PC-3 (cell line): ENCODE results near the gene FAM168B. TPM values are rescaled to one million over a fixed set of nuclear protein-coding genes. Genes with fewer than 3 reads are reported as not detected.

Experiments
- ATAC-seq: fragments of 200-7000 bp; cut with Tn5 transposase; 2 replicates; pipeline ENCODE4 v1.9.1; 2020; ENCODE audit warnings: mild to moderate bottlenecking, moderate library complexity
- BruUV-seq: library from RNA; stranded (reverse); fragments of 400-500 nt; replicated peaks from 2 replicates; lab custom pipeline; 2021; lab: Mats Ljungman, UMichigan
- CTCF ChIA-PET: fragments of 300-600 bp; sonication (Branson Sonifier 250); formaldehyde crosslinking; loops from one replicate; lab custom pipeline; 2022; ENCODE audit warnings: antibody characterized with exemption; lab: Charles Lee
- POLR2A ChIA-PET: fragments of 300-600 bp; sonication (Branson Sonifier 250); formaldehyde crosslinking; loops from one replicate; lab custom pipeline; 2022; ENCODE audit warnings: antibody characterized with exemption; ENCODE audit not compliant: unreplicated experiment; lab: Charles Lee
- DNase-seq: peaks from one replicate; pipeline ENCODE4 v3.0.0-alpha.2; 2015
- H2AFZ ChIP-seq: fragments of 300-600 bp; sonication (generic); 2 replicates; pipeline ENCODE4 v1.6.0; 2016; ENCODE audit warnings: antibody characterized with exemption, low read length
- H3F3A ChIP-seq: fragments of 300-600 bp; sonication (generic); one replicate; pipeline ENCODE4 v1.6.0; 2017; ENCODE audit warnings: antibody characterized with exemption, low read length, control low read depth, mild to moderate bottlenecking; ENCODE audit not compliant: unreplicated experiment
- H3K27ac ChIP-seq: fragments of 300-600 bp; sonication (generic); 2 replicates; pipeline ENCODE4 v1.5.1; 2016; ENCODE audit warnings: mild to moderate bottlenecking, low read length
- H3K27me3 ChIP-seq: fragments of 300-600 bp; sonication (generic); 2 replicates; pipeline ENCODE4 v1.6.1; 2016; ENCODE audit warnings: low read length, mixed read lengths
- H3K36me3 ChIP-seq: fragments of 300-600 bp; sonication (generic); 2 replicates; pipeline ENCODE4 v1.6.1; 2016; ENCODE audit warnings: low read depth, mixed run types, low read length, mixed read lengths
- H3K4me1 ChIP-seq: fragments of 300-600 bp; sonication (generic); 2 replicates; pipeline ENCODE4 v1.5.1; 2016; ENCODE audit warnings: low read length; ENCODE audit not compliant: insufficient read depth
- H3K4me2 ChIP-seq: fragments of 300-600 bp; sonication (generic); 2 replicates; pipeline ENCODE4 v1.6.0; 2016; ENCODE audit warnings: low read length
- H3K4me3 ChIP-seq: fragments of 300-600 bp; sonication (generic); 2 replicates; pipeline ENCODE4 v1.5.1; 2016; ENCODE audit warnings: mild to moderate bottlenecking, low read length, mixed read lengths
- H3K79me2 ChIP-seq: fragments of 300-600 bp; sonication (generic); 2 replicates; pipeline ENCODE4 v1.6.1; 2017; ENCODE audit warnings: low read length, mixed read lengths
- H3K9ac ChIP-seq: fragments of 300-600 bp; sonication (generic); 2 replicates; pipeline ENCODE4 v1.6.0; 2016; ENCODE audit warnings: mild to moderate bottlenecking, low read length
- H3K9me2 ChIP-seq: fragments of 300-600 bp; sonication (generic); replicated peaks from 2 replicates; pipeline ENCODE4 v1.6.1; 2016; ENCODE audit warnings: mixed run types, low read length, mixed read lengths
- H3K9me3 ChIP-seq: fragments of 300-600 bp; sonication (generic); 2 replicates; pipeline ENCODE4 v1.6.1; 2016; ENCODE audit warnings: low read length, mixed read lengths
- H4K20me1 ChIP-seq: fragments of 300-600 bp; sonication (generic); 2 replicates; pipeline ENCODE4 v1.6.1; 2016; ENCODE audit warnings: low read length, mixed read lengths
- CTCF ChIP-seq: fragments of 300-600 bp; sonication (generic); conservative IDR thresholded peaks from 2 replicates; pipeline ENCODE4 v1.5.1; 2017; ENCODE audit warnings: antibody characterized with exemption, low read depth, mild to moderate bottlenecking, low read length
- EZH2 ChIP-seq: fragments of 300-600 bp; sonication (generic); IDR thresholded peaks from one replicate; pipeline ENCODE4 v1.6.1; 2017; ENCODE audit warnings: antibody characterized with exemption, mild to moderate bottlenecking, low read length; ENCODE audit not compliant: unreplicated experiment
- EZH2phosphoT487 ChIP-seq: fragments of 300-600 bp; sonication (generic); IDR thresholded peaks from 2 replicates; pipeline ENCODE4 v1.6.1; 2018; ENCODE audit warnings: mild to moderate bottlenecking, antibody characterized with exemption, low read length, borderline replicate concordance
- intact Hi-C: fragments of 100-400 bp; cut with micrococcal nuclease; formaldehyde crosslinking; loops from 2 replicates; pipeline ENCODE4 v1.9.0; 2023
- total RNA-seq: library from RNA; depleted of rRNA; stranded (reverse); fragments of >200 nt; gene quantifications from 2 replicates; pipeline ENCODE4 v1.2.3, GENCODE V29; 2014

FAM168B gene
- total RNA-seq, 1 experiment from 2014 or later = 91.7 TPM

- H3K4me1 ChIP-seq = peaks cover 8% of the 10 kb centered on the region
- no peak overlapping the region for H2AFZ ChIP-seq
- H3K9ac ChIP-seq = no peak overlapping the region
- CTCF ChIA-PET = no interaction called here
- POLR2A ChIA-PET = no interaction called here
- H4K20me1 ChIP-seq = peaks cover 24% of the 10 kb centered on the region
- no peak overlapping the region for H3K4me3 ChIP-seq
- BruUV-seq = no TSS peak
- no peaks in the 10 kb centered on the region for H3K9me2 ChIP-seq
- H3K4me2 ChIP-seq = no peak overlapping the region
- H3F3A ChIP-seq = no peaks in the 10 kb centered on the region
- H3K36me3 ChIP-seq = peaks cover 43% of the 10 kb centered on the region
- peaks cover 54% of the 10 kb centered on the region for H3K79me2 ChIP-seq
- no peaks in the 10 kb centered on the region for H3K9me3 ChIP-seq
- intact Hi-C loops = no loop called here
- TF ChIP-seq EZH2phosphoT487 (no peak), CTCF (no peak), EZH2 (no peak)
- ATAC-seq (no peak), DNase-seq (no peak)
- no peak overlapping the region for H3K27ac ChIP-seq
- no peaks in the 10 kb centered on the region for H3K27me3 ChIP-seq
These were observed 29.9 kb upstream of the FAM168B start for GRCh38 chr2:131123192-131123591.

DNA sequence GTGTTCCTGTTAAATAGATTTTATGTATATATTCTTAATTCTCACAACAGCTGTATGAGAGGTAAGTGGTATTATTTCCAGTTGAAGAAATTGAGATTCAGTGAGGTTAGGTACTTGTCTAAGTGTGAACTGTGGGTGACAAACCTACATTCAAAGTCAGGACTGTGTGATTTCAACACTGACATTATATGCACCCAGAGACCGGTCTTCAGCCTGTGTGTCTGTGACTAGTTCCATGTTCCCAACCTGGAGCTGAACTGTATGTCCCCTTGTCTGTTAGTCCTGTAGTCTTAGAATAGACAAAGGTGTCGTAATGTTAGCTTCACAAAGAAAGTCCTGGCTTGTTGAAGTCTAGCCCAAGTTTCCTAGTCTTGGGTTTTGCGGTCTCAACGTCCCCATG is 29.2 kb upstream of the FAM168B start:
- CTCF ChIA-PET = no interaction called here

More for the DNA sequence above, 29.2 kb upstream of the FAM168B start:
- Histone ChIP-seq H3F3A (no peaks in the 10 kb centered on the region), H4K20me1 (peaks cover 31% of the 10 kb centered on the region), H2AFZ (no peak overlapping the region), H3K4me2 (no peak overlapping the region), H3K4me3 (no peak overlapping the region), H3K79me2 (peaks cover 61% of the 10 kb centered on the region), H3K9me2 (no peaks in the 10 kb centered on the region), H3K9me3 (no peaks in the 10 kb centered on the region), H3K9ac (no peak overlapping the region), H3K27ac (no peak overlapping the region), H3K27me3 (no peaks in the 10 kb centered on the region), H3K4me1 (peaks cover 8% of the 10 kb centered on the region), H3K36me3 (peaks cover 36% of the 10 kb centered on the region)
- intact Hi-C loops = no loop called here
- no peak for DNase-seq
- POLR2A ChIA-PET = no interaction called here
- no TSS peak for BruUV-seq
- ATAC-seq = no peak
- TF ChIP-seq CTCF = no peak
- no peak for TF ChIP-seq EZH2phosphoT487
- no peak for TF ChIP-seq EZH2
